Sigmoid colon (tissue), 7 donors: ENCODE results near the gene ARID5B. TPM values are rescaled to one million over a fixed set of nuclear protein-coding genes. Genes with fewer than 3 reads are reported as not detected.

ENCODE experiments used
- DNase-seq: peaks from one replicate; pipeline ENCODE4 v3.0.0-alpha.2; 2019
- H3K27ac ChIP-seq, 4 donors: fragments of 200-600 bp; sonication (generic); one replicate each; pipeline ENCODE4 v1.5.1; 2016 to 2019; ENCODE audit warnings: mild to moderate bottlenecking in 1 of 4
- H3K27me3 ChIP-seq, 3 donors: fragments of 200-600 bp; sonication (generic); one replicate each; pipeline ENCODE4 v1.5.1; 2019; ENCODE audit warnings: mild to moderate bottlenecking in 1 of 3
- H3K36me3 ChIP-seq, 4 donors: fragments of 200-600 bp; sonication (generic); one replicate each; pipeline ENCODE4 v1.5.1; 2016 to 2019
- H3K4me1 ChIP-seq, 4 donors: fragments of 200-600 bp; sonication (generic); one replicate each; pipeline ENCODE4 v1.5.1; 2017 to 2019
- H3K4me3 ChIP-seq, 4 donors: fragments of 200-600 bp; sonication (generic); one replicate each; pipeline ENCODE4 v1.5.1; 2017 to 2019; ENCODE audit warnings: mild to moderate bottlenecking in 2 of 4, moderate library complexity in 1 of 4
- H3K9me3 ChIP-seq, 4 donors: fragments of 200-600 bp in 3 of 4; sonication (generic) in 3 of 4; one replicate each; pipeline versions ENCODE4 v1.5.1 to v1.6.1; 2013 to 2019
- EP300 ChIP-seq, 4 donors: sonication (generic); formaldehyde crosslinking; IDR thresholded peaks; one replicate each; pipeline ENCODE4 v1.6.1; 2017; ENCODE audit warnings: antibody characterized with exemption in 4 of 4
- POLR2A ChIP-seq, 2 donors: fragments of 450-650 bp; IDR thresholded peaks; one replicate each; pipeline ENCODE4 v1.6.1; 2016; ENCODE audit warnings: antibody characterized with exemption in 2 of 2, mild to moderate bottlenecking in 2 of 2, moderate library complexity in 2 of 2
- POLR2AphosphoS5 ChIP-seq, 4 donors: sonication (generic); formaldehyde crosslinking; IDR thresholded peaks; one replicate each; pipeline ENCODE4 v1.6.1; 2017; ENCODE audit warnings: antibody characterized with exemption in 4 of 4
- WGBS, 2 donors: extraction: QIAGEN DNeasy Blood & Tissue Kit; methylation state at CpG; one replicate each; pipeline ENCODE4 v1.1.7; 2013; 5-methylcytosine and 5-hydroxymethylcytosine counted together
- intact Hi-C: fragments of 100-400 bp; cut with DNase I; formaldehyde crosslinking; loops from one replicate; pipeline ENCODE4 v1.15.1; 2023
- polyA plus RNA-seq, 3 donors: library from polyadenylated mRNA; stranded (reverse); fragments of 200-250 nt; gene quantifications; one replicate each; pipeline ENCODE4 v1.2.3, GENCODE V29; 2013
- total RNA-seq, 4 donors: library from RNA; depleted of rRNA; stranded (reverse); fragments of >200 nt; gene quantifications; one replicate each; pipeline ENCODE4 v1.1.0, GENCODE V29; 2016
- TF ChIP-seq, protein P1 (sequence below), 4 experiments: fragments of 450-650 bp in 3 of 4; fragments of 200-600 bp in 1 of 4; IDR thresholded peaks; one replicate each; pipeline ENCODE4 v1.5.1; 2016 to 2019; ENCODE audit warnings: antibody characterized with exemption in 4 of 4, mild to moderate bottlenecking in 3 of 4, moderate library complexity in 2 of 4
- donor health status: healthy with polysubstance abuse.
- donor health status: Bipolar disorder and iron deficiency.
- donor health status: healthy.

ARID5B gene
- total and polyA plus RNA-seq, 7 donors, result 2.3 to 109 (median 29.6) TPM

DNA sequence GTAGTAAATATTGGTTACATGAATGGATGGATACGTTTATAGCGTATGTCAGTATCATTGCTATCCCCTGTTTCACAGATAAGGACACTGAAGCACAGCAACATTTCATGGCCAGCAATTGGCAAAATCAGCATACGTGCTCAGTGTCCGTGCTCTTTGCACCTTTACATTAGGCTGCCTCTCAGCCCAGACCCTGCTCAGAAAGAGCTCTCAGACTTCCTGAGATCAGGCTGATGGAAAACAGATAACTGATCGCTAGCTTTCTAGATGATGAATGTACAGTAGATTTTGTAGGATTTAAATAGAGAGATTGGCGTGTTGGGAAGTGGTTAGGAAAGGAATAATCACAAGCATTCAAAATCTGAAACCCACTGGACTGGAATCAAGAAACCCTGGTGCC lies 106.7 kb downstream of the ARID5B start:
- Histone ChIP-seq H3K4me3 (no peak overlapping the region), H3K27me3 (no peaks in the 10 kb centered on the region), H3K36me3 (no peaks in the 10 kb centered on the region), H3K4me1 (peaks cover 0 to 37% (median 28%) of the 10 kb centered on the region in 4 donors), H3K27ac (no peak overlapping the region), H3K9me3 (no peaks in the 10 kb centered on the region)
- 97 to 98% methylated on average over 6 of the region's 6 CpGs for WGBS, 2 donors
- intact Hi-C loops, result no loop called here
- TF ChIP-seq EP300 (IDR thresholded peaks at IDR 0.05) (no peak), POLR2AphosphoS5 (IDR thresholded peaks at IDR 0.05) (no peak), POLR2A (IDR thresholded peaks at IDR 0.05) (no peak)
- TF ChIP-seq, protein P1, sequence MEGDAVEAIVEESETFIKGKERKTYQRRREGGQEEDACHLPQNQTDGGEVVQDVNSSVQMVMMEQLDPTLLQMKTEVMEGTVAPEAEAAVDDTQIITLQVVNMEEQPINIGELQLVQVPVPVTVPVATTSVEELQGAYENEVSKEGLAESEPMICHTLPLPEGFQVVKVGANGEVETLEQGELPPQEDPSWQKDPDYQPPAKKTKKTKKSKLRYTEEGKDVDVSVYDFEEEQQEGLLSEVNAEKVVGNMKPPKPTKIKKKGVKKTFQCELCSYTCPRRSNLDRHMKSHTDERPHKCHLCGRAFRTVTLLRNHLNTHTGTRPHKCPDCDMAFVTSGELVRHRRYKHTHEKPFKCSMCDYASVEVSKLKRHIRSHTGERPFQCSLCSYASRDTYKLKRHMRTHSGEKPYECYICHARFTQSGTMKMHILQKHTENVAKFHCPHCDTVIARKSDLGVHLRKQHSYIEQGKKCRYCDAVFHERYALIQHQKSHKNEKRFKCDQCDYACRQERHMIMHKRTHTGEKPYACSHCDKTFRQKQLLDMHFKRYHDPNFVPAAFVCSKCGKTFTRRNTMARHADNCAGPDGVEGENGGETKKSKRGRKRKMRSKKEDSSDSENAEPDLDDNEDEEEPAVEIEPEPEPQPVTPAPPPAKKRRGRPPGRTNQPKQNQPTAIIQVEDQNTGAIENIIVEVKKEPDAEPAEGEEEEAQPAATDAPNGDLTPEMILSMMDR (IDR thresholded peaks at IDR 0.05), result no peak
- DNase-seq, result no peak

DNA sequence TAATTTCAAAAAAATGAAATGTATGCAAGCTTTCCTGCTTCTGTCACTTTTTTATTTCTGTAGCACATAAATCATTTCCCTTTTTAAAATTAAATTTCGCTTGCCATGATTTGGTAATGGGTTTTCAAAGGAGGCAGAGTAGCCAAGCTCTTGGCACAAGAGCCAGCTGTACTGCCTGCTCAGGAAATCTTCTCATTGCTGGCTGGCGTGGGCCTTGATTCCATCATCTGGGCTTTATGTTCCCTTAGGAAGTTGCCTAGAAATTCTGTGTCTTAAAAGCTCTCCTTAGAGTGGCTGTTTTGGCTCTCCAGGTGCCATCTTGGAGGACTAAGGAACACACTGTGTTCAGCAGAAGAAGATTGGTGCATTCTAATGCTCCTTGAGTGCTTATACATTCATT lies 107.4 kb downstream of the ARID5B start:
- Histone ChIP-seq H3K27me3 (no peaks in the 10 kb centered on the region), H3K27ac (no peak overlapping the region), H3K4me3 (no peak overlapping the region), H3K4me1 (peaks cover 0 to 32% (median 26%) of the 10 kb centered on the region in 4 donors), H3K36me3 (no peaks in the 10 kb centered on the region), H3K9me3 (no peaks in the 10 kb centered on the region)
- TF ChIP-seq EP300 (IDR thresholded peaks at IDR 0.05) (no peak), POLR2A (IDR thresholded peaks at IDR 0.05) (no peak), POLR2AphosphoS5 (IDR thresholded peaks at IDR 0.05) (no peak)
- TF ChIP-seq, protein P1 (IDR thresholded peaks at IDR 0.05), result no peak
- WGBS, 2 donors, result 94% methylated on average over 2 of the region's 2 CpGs
- no peak for DNase-seq
- intact Hi-C loops, result no loop called here

- Histone ChIP-seq H3K36me3 (no peaks in the 10 kb centered on the region), H3K4me3 (no peak overlapping the region), H3K9me3 (no peaks in the 10 kb centered on the region), H3K27me3 (no peaks in the 10 kb centered on the region), H3K4me1 (peaks cover 0 to 19% (median 14%) of the 10 kb centered on the region in 4 donors), H3K27ac (peak overlapping the region in 2 of 4 donors; percentile 2 to 7)
- 82 to 94% methylated on average over 5 of the region's 5 CpGs for WGBS, 2 donors
- intact Hi-C loops, result no loop called here
- no peak for TF ChIP-seq POLR2AphosphoS5 (IDR thresholded peaks at IDR 0.05)
- TF ChIP-seq, protein P1 (IDR thresholded peaks at IDR 0.05), result no peak
- TF ChIP-seq EP300 (IDR thresholded peaks at IDR 0.05), result no peak
- TF ChIP-seq POLR2A (IDR thresholded peaks at IDR 0.05), result no peak
- DNase-seq, result no peak
These were observed 108.9 kb downstream of the ARID5B start for GRCh38 chr10:62010366-62010765.

DNA sequence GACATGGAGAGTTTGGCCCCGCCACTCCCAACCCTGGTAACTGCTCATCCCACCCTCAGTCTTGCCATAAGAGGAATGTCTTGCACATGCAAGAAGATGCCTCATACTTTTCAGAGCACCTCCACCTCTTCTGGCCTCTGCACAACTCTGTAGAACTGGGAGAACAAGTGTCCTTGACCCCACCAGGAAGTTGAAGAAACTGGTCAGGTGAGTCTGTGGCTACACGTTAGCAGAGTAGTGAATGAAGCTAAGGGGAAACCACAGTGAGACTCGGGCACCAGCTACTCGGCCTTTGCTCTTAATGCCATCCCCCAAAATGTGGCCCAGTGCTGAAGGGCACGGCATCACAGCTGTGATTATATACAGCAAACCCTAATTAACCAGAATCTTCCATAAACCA lies 110.1 kb downstream of the ARID5B start:
- no peaks in the 10 kb centered on the region for H3K27me3 ChIP-seq
- TF ChIP-seq POLR2AphosphoS5 (IDR thresholded peaks at IDR 0.05) (no peak), EP300 (IDR thresholded peaks at IDR 0.05) (no peak), POLR2A (IDR thresholded peaks at IDR 0.05) (no peak)
- TF ChIP-seq, protein P1 (IDR thresholded peaks at IDR 0.05), result no peak
- no peak overlapping the region for H3K4me3 ChIP-seq
- 46 to 55% methylated on average over 5 of the region's 5 CpGs for WGBS, 2 donors
- DNase-seq, result no peak
- H3K4me1 ChIP-seq, result peaks cover 0 to 24% (median 19%) of the 10 kb centered on the region in 4 donors
- intact Hi-C loops, result no loop called here
- no peaks in the 10 kb centered on the region for H3K9me3 ChIP-seq
- H3K36me3 ChIP-seq, result no peaks in the 10 kb centered on the region
- H3K27ac ChIP-seq, result no peak overlapping the region

DNA sequence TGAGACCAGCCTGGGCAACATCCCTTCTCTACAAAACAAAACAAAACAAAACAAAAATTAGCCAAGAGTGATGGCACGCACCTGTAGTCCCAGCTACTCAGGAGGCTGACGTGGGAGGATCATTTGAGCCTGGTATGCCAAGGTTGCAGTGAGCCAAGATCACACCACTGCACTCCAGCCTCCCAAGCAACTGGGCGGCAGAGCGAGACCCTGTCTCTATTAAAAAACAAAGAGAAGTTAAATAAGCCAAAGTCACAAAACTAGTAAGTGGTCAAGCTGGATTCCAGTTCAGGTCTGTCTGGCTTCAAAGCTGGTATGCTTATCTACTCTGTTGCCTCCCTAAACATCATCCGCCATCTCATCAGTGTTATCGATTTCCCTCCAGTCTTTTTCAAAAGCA lies 110.8 kb downstream of the ARID5B start:
- TF ChIP-seq POLR2A (IDR thresholded peaks at IDR 0.05) (no peak), POLR2AphosphoS5 (IDR thresholded peaks at IDR 0.05) (no peak), EP300 (IDR thresholded peaks at IDR 0.05) (no peak)
- TF ChIP-seq, protein P1 (IDR thresholded peaks at IDR 0.05), result no peak

More for the DNA sequence above, 110.8 kb downstream of the ARID5B start:
- H3K9me3 ChIP-seq, result no peaks in the 10 kb centered on the region
- H3K4me1 ChIP-seq, result peaks cover 0 to 31% (median 26%) of the 10 kb centered on the region in 4 donors
- H3K36me3 ChIP-seq, result no peaks in the 10 kb centered on the region
- H3K4me3 ChIP-seq, result no peak overlapping the region
- DNase-seq, result no peak
- WGBS, 2 donors, result 93 to 96% methylated on average over 6 of the region's 6 CpGs
- H3K27ac ChIP-seq, result no peak overlapping the region
- intact Hi-C loops, result no loop called here
- H3K27me3 ChIP-seq, result no peaks in the 10 kb centered on the region
